Activated B cell treated with CpG ODN at 0.5 μM for 24 hours (primary cell): ENCODE data around the gene HMG20A. TPM values are rescaled to one million over a fixed set of nuclear protein-coding genes. Genes with fewer than 3 reads are reported as not detected.

Source experiments
- ATAC-seq: fragments of 200-7000 bp; cut with Tn5 transposase; one replicate; pipeline ENCODE4 v1.10.0; 2021; ENCODE audit warnings: low read depth, mild to moderate bottlenecking, moderate library complexity
- CTCF ChIA-PET: fragments of 350-600 bp; sonication (Branson Sonifier 250); formaldehyde crosslinking; loops from one replicate; lab custom pipeline; 2021; ENCODE audit warnings: antibody characterized with exemption; lab: Charles Lee
- POLR2A ChIA-PET: fragments of 350-600 bp; sonication (Branson Sonifier 250); formaldehyde crosslinking; loops from one replicate; lab custom pipeline; 2021; ENCODE audit warnings: antibody characterized with exemption; lab: Charles Lee
- DNase-seq: peaks from one replicate; pipeline ENCODE4 v3.0.0; 2022
- H3K27ac Mint-ChIP-seq: one replicate; pipeline ENCODE4 v1.8.0; 2020; ENCODE audit warnings: mixed read lengths
- H3K27me3 Mint-ChIP-seq: one replicate; pipeline ENCODE4 v1.8.0; 2021; ENCODE audit warnings: mixed read lengths
- H3K36me3 Mint-ChIP-seq: one replicate; pipeline ENCODE4 v1.8.0; 2021; ENCODE audit warnings: low read depth, mixed read lengths
- H3K4me1 Mint-ChIP-seq: one replicate; pipeline ENCODE4 v1.8.0; 2021; ENCODE audit warnings: mixed read lengths
- H3K4me3 Mint-ChIP-seq: one replicate; pipeline ENCODE4 v1.8.0; 2020; ENCODE audit warnings: mild to moderate bottlenecking, mixed read lengths
- H3K9me3 Mint-ChIP-seq: one replicate; pipeline ENCODE4 v1.8.0; 2020; ENCODE audit warnings: mixed read lengths
- CTCF ChIP-seq: fragments of 200-600 bp; IDR thresholded peaks from one replicate; pipeline ENCODE4 v1.8.0; 2022; ENCODE audit warnings: antibody characterized with exemption, mild to moderate bottlenecking
- intact Hi-C: fragments of 100-400 bp; cut with micrococcal nuclease; formaldehyde crosslinking; loops from one replicate; pipeline ENCODE4 v1.15.1; 2024
- total RNA-seq: library from RNA; stranded (reverse); gene quantifications from 2 replicates; pipeline ENCODE4 v1.2.3, GENCODE V29; 2022

Gene HMG20A
- total RNA-seq, 1 donor from 2014 or later, result 53.9 TPM

- DNase-seq (no peak), ATAC-seq (no peak)
- Mint-ChIP-seq H3K27ac (no peak overlapping the region), H3K9me3 (no peaks in the 10 kb centered on the region), H3K4me3 (no peak overlapping the region), H3K36me3 (no peaks in the 10 kb centered on the region), H3K4me1 (no peaks in the 10 kb centered on the region), H3K27me3 (no peaks in the 10 kb centered on the region)
- POLR2A ChIA-PET, result no interaction called here
- intact Hi-C loops, result no loop called here
- CTCF ChIA-PET, result interaction anchor here (0.8 kb wide), 1 partner anchor 14 kb away, joined by 3 read pairs; no protein-coding TSS in a partner anchor
- TF ChIP-seq CTCF, result no peak
These were observed 108.3 kb downstream of the HMG20A start for GRCh38 chr15:77528968-77529319.

GRCh38 chr15:77529394-77530159 is 108.9 kb downstream of the HMG20A start:
- ATAC-seq (no peak), DNase-seq (no peak)
- Mint-ChIP-seq H3K36me3 (no peaks in the 10 kb centered on the region), H3K9me3 (no peaks in the 10 kb centered on the region), H3K27me3 (no peaks in the 10 kb centered on the region), H3K27ac (no peak overlapping the region), H3K4me1 (no peaks in the 10 kb centered on the region), H3K4me3 (no peak overlapping the region)
- intact Hi-C loops, result no loop called here
- ChIA-PET CTCF (no interaction called here), POLR2A (no interaction called here)
- no peak for TF ChIP-seq CTCF

GRCh38 chr15:77530576-77530975 is 109.9 kb downstream of the HMG20A start:
- ChIA-PET POLR2A (no interaction called here), CTCF (no interaction called here)
- Mint-ChIP-seq H3K4me1 (peaks cover 3% of the 10 kb centered on the region), H3K27ac (no peak overlapping the region), H3K9me3 (no peaks in the 10 kb centered on the region), H3K36me3 (no peaks in the 10 kb centered on the region), H3K4me3 (no peak overlapping the region), H3K27me3 (no peaks in the 10 kb centered on the region)
- intact Hi-C loops, result no loop called here
- ATAC-seq, result no peak
- DNase-seq, result no peak
- TF ChIP-seq CTCF, result no peak

- no peak for DNase-seq
These were observed 110.7 kb downstream of the HMG20A start for GRCh38 chr15:77531191-77532000.

More at GRCh38 chr15:77531191-77532000, 110.7 kb downstream of the HMG20A start:
- Mint-ChIP-seq H3K4me3 (no peak overlapping the region), H3K27me3 (no peaks in the 10 kb centered on the region), H3K4me1 (peaks cover 9% of the 10 kb centered on the region), H3K36me3 (no peaks in the 10 kb centered on the region), H3K27ac (no peak overlapping the region), H3K9me3 (no peaks in the 10 kb centered on the region)
- POLR2A ChIA-PET, result no interaction called here
- CTCF ChIA-PET, result interaction anchor here (1.0 to 1.2 kb wide), 2 partner anchors 12 to 34 kb away, joined by 3 to 4 read pairs; no protein-coding TSS in a partner anchor
- intact Hi-C loops, result no loop called here
- no peak for ATAC-seq
- TF ChIP-seq CTCF, result no peak
